Measurements from ENCODE around the gene PNPLA8.

PNPLA8 gene

GRCh38 chr7:108525985-108526767, at the start of gene PNPLA8 (continued):
- TF ChIP-seq ZBTB11 (tag by site-specific recombination; conservative IDR thresholded peaks at IDR 0.05; ENCODE audit: low read depth), result peak; percentile 70
- 0 out of 2 replicates have a peak, but pooled peaks have one; percentile 17 for TF ChIP-seq ZNF366 (tag by site-specific recombination; conservative IDR thresholded peaks at IDR 0.05)
- peak; percentile 18; the same call in 1 of the 2 replicates for TF ChIP-seq KLF17 (tag by site-specific recombination; IDR thresholded peaks at IDR 0.05)
- TF ChIP-seq ZFP69B (tag by site-specific recombination; IDR thresholded peaks at IDR 0.05), result no peak
- no peak for TF ChIP-seq ZSCAN18 (tag by site-specific recombination; IDR thresholded peaks at IDR 0.05)
- TF ChIP-seq MEIS1 (CRISPR knock-in tag; IDR thresholded peaks at IDR 0.05; ENCODE audit: borderline replicate concordance), result no peak
- TF ChIP-seq ZNF18 (tag by site-specific recombination; IDR thresholded peaks at IDR 0.05), result peak; percentile 24; the same call in 1 of the 2 replicates
- TF ChIP-seq ZNF292 (tag by site-specific recombination; IDR thresholded peaks at IDR 0.05; ENCODE audit: borderline replicate concordance, low read depth), result no peak
- peak; percentile 95 for TF ChIP-seq SP2 (tag by site-specific recombination; IDR thresholded peaks at IDR 0.05)
- TF ChIP-seq ZNF140 (tag by site-specific recombination; IDR thresholded peaks at IDR 0.05), result no peak
- TF ChIP-seq SP7 (tag by site-specific recombination; IDR thresholded peaks at IDR 0.05), result peak; percentile 74
- peak; percentile 60 for TF ChIP-seq ZXDB (tag by site-specific recombination; IDR thresholded peaks at IDR 0.05)
- peak; percentile 85 for TF ChIP-seq ZNF341 (tag by site-specific recombination; IDR thresholded peaks at IDR 0.05; ENCODE audit: low read depth)
- no peak for TF ChIP-seq ZNF624 (tag by site-specific recombination; IDR thresholded peaks at IDR 0.05)
- TF ChIP-seq ZNF600 (tag by site-specific recombination; IDR thresholded peaks at IDR 0.05), result peak; percentile 98
- no peak for TF ChIP-seq ZNF239 (tag by site-specific recombination; IDR thresholded peaks at IDR 0.05)
- TF ChIP-seq EGR2 (tag by site-specific recombination; IDR thresholded peaks at IDR 0.05; ENCODE audit: low read depth), result peak; percentile 84
- TF ChIP-seq ZNF518A (tag by site-specific recombination; conservative IDR thresholded peaks at IDR 0.05; ENCODE audit: low read depth), result peak; percentile 43
- peak; percentile 91 for TF ChIP-seq KLF16 (tag by site-specific recombination; IDR thresholded peaks at IDR 0.05)
- TF ChIP-seq ZBTB1 (tag by site-specific recombination; IDR thresholded peaks at IDR 0.05), result peak; percentile 98
- TF ChIP-seq ZBTB8A (tag by site-specific recombination; IDR thresholded peaks at IDR 0.05), result no peak; the same call in 1 of the 2 replicates
- no peak for TF ChIP-seq ZNF621 (tag by site-specific recombination; IDR thresholded peaks at IDR 0.05)
- 0 out of 2 replicates have a peak, but pooled peaks have one; percentile 30 for TF ChIP-seq WT1 (tag by site-specific recombination; IDR thresholded peaks at IDR 0.05)
- peak; percentile 92 for TF ChIP-seq ZBTB20 (tag by site-specific recombination; IDR thresholded peaks at IDR 0.05)
- no peak for TF ChIP-seq ZBTB6 (tag by site-specific recombination; IDR thresholded peaks at IDR 0.05)
- TF ChIP-seq ZFP37 (tag by site-specific recombination; IDR thresholded peaks at IDR 0.05), result no peak; the same call in 1 of the 2 replicates

Measured in HEK293 (cell line).